Esophagus squamous epithelium (tissue), 5 donors: ENCODE data around the gene ZBED4. TPM values are rescaled to one million over a fixed set of nuclear protein-coding genes. Genes with fewer than 3 reads are reported as not detected.
A peak's percentile ranks its signal among the peaks of the same experiment; 100 is the strongest.

Experiments used
- DNase-seq: peaks from one replicate; lab custom pipeline; 2025; lab: John Stamatoyannopoulos, UW
- H3K27ac ChIP-seq, 4 donors: fragments of 200-600 bp; sonication (generic); one replicate each; pipeline ENCODE4 v1.5.1; 2016 to 2019; ENCODE audit warnings: mild to moderate bottlenecking in 1 of 4
- H3K27me3 ChIP-seq, 4 donors: fragments of 200-600 bp; sonication (generic); 1 replicate in 3 of 4; 2 replicates in 1 of 4; pipeline versions ENCODE4 v1.5.1 to v1.6.0; 2017 to 2021; ENCODE audit warnings: antibody characterized with exemption in 1 of 4
- H3K36me3 ChIP-seq, 3 donors: fragments of 200-600 bp; sonication (generic); one replicate each; pipeline ENCODE4 v1.5.1; 2016 to 2019
- H3K4me1 ChIP-seq, 3 donors: fragments of 200-600 bp; sonication (generic); one replicate each; pipeline ENCODE4 v1.5.1; 2017 to 2019
- H3K4me3 ChIP-seq, 4 donors: fragments of 200-600 bp; sonication (generic); 1 replicate in 3 of 4; 2 replicates in 1 of 4; pipeline ENCODE4 v1.5.1; 2016 to 2019; ENCODE audit warnings: mild to moderate bottlenecking in 2 of 4, moderate library complexity in 1 of 4
- H3K9me3 ChIP-seq, 3 donors: fragments of 200-600 bp; sonication (generic); one replicate each; pipeline ENCODE4 v1.5.1; 2016 to 2019
- CTCF ChIP-seq, 6 experiments: fragments of 450-650 bp in 4 of 6; fragments of 200-600 bp in 2 of 6; sonication (generic) in 2 of 6; IDR thresholded peaks; one replicate each; pipeline ENCODE4 v1.5.1; 2016 to 2019; ENCODE audit warnings: antibody characterized with exemption in 6 of 6, mild to moderate bottlenecking in 4 of 6, moderate library complexity in 4 of 6
- POLR2A ChIP-seq, 4 donors: fragments of 450-650 bp; IDR thresholded peaks; one replicate each; pipeline ENCODE4 v1.6.1; 2017; ENCODE audit warnings: antibody characterized with exemption in 4 of 4, mild to moderate bottlenecking in 4 of 4, moderate library complexity in 3 of 4
- WGBS, 2 donors: methylation state at CpG; one replicate each; pipeline ENCODE4 v1.1.5; 2018; 5-methylcytosine and 5-hydroxymethylcytosine counted together
- intact Hi-C: fragments of 100-400 bp; cut with DNase I; formaldehyde crosslinking; loops from one replicate; pipeline ENCODE4 v1.15.0; 2022
- total RNA-seq, 4 donors: library from RNA; depleted of rRNA; stranded (reverse); fragments of >200 nt; gene quantifications; one replicate each; pipeline ENCODE4 v1.1.0, GENCODE V29; 2016
- donor health status: DM: yes; HTN: yes; CAD: no.

The ZBED4 gene
- total RNA-seq, 4 donors from 2014 or later = 9.6 to 14.1 (median 13.7) TPM

DNA sequence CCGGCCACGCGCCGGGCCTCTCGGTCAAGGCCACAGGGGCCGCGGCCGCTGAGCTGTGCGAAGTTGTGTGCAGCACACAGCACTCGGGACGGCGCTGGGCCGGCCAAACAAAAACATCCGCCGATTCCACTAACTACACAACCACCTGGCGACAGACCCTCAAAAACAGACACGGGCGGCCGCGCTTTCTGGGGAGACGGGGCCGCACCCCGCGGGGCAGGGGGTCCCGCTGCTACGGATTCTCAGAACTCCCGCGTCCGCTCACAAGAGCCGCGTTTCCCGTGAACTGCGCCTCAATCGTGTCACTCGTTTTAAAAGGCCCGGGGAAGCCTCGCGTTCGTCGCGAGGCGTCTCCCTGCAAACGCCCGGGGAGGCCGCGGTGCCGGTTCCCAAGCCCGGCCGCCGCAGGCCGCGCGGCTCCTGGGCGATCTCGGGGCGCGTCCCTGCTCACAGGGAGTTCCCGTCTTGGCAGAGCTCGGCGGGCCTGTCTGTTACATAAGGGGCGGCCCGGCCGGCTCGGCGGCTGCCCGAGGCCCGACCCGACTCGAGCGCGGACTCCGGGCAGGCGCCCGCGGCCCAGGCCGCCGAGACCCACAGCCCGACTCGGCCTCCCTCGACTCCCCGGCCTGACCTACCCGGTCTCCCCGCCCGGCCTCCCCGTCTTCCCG is 26.9 kb upstream of the ZBED4 start:
- no peak for DNase-seq
- Histone ChIP-seq H3K27me3 (no peaks in the 10 kb centered on the region), H3K9me3 (no peaks in the 10 kb centered on the region), H3K27ac (peak overlapping the region; percentile 87 to 99 (median 95)), H3K36me3 (peaks cover 15 to 38% (median 21%) of the 10 kb centered on the region in 3 donors), H3K4me1 (peaks cover 26 to 67% (median 29%) of the 10 kb centered on the region in 3 donors), H3K4me3 (peak overlapping the region; percentile 72 to 85 (median 78))
- 0% methylated on average over 13 of the region's 86 CpGs; no CpG with 5 or more reads in 1 of the 2 donors for WGBS, 2 donors
- intact Hi-C loops = no loop called here
- TF ChIP-seq POLR2A (IDR thresholded peaks at IDR 0.05) (peak in 2 of 4 donors; percentile 27 to 32), CTCF (IDR thresholded peaks at IDR 0.05) (no peak)

GRCh38 chr22:49827271-49827852 is 26.3 kb upstream of the ZBED4 start:
- Histone ChIP-seq H3K27me3 (no peaks in the 10 kb centered on the region), H3K4me1 (peaks cover 26 to 67% (median 28%) of the 10 kb centered on the region in 3 donors), H3K27ac (peak overlapping the region; percentile 87 to 99 (median 95)), H3K36me3 (peaks cover 14 to 32% (median 15%) of the 10 kb centered on the region in 3 donors), H3K9me3 (no peaks in the 10 kb centered on the region), H3K4me3 (peak overlapping the region; percentile 72 to 85 (median 79))
- TF ChIP-seq CTCF (IDR thresholded peaks at IDR 0.05) (no peak), POLR2A (IDR thresholded peaks at IDR 0.05) (no peak)
- intact Hi-C loops = no loop called here
- WGBS, 2 donors = no CpG with 5 or more reads among the region's 110 CpGs
- DNase-seq = no peak

DNA sequence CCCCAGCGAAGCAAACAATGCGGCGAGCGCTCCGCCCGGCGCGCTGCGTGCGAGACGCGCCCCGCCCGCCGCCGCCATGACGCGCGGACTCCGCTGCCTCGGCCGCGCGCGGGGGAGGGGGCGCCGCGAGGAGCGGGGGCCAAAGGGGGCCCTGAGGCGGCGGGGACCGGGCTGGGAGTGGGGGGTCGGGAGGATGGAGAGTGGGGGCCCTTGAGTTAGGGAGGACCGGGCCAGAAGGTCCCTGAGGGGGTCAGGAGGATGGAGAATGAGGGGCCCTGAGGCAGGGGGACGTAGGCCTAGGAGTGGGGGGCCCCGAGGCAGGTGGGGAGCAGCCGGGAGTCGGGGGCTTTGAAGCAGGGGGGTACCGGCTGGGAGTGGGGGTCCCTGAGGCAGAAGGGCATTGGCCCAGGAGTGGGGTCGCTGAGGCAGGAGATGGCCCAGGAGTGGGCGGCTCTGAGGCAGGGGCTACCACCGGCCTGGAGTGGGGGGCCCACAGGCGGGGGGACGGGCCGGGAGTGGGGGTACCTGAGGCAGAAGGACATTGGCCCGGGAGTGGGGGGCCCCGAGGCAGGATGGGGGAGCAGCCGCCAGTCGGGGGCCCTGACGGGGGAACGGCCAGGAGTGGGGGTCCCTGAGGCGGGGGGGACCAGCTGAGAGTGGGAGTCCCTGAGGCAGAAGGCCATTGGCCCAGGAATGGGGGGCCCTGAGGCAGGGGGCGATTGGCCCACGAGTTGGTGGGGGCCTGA is 25.6 kb upstream of the ZBED4 start, which contains the start of gene BRD1:
TSS of gene BRD1 (minus strand) at position 21 of the 746 bp plus-strand sequence. CDS start 3,556 bp downstream, outside the sequence.
- Histone ChIP-seq H3K36me3 (peaks cover 8 to 25% (median 9%) of the 10 kb centered on the region in 3 donors), H3K27ac (peak within 1 kb of the TSS; percentile 90 to 99 (median 95)), H3K9me3 (no peaks in the 10 kb centered on the region), H3K27me3 (no peaks in the 10 kb centered on the region), H3K4me1 (peaks cover 26 to 67% (median 26%) of the 10 kb centered on the region in 3 donors), H3K4me3 (peak within 1 kb of the TSS; percentile 72 to 85 (median 79))
- DNase-seq = no peak
- WGBS, 2 donors = 64 to 95% methylated on average over 4 to 5 of the region's 54 CpGs
- intact Hi-C loops = no loop called here
- TF ChIP-seq POLR2A (IDR thresholded peaks at IDR 0.05) = peak in 1 of 4 donors; percentile 41
- TF ChIP-seq CTCF (IDR thresholded peaks at IDR 0.05) = no peak

- TF ChIP-seq CTCF (IDR thresholded peaks at IDR 0.05) (no peak), POLR2A (IDR thresholded peaks at IDR 0.05) (no peak)
- H3K4me1 ChIP-seq = peaks cover 26 to 66% (median 30%) of the 10 kb centered on the region in 3 donors
- intact Hi-C loops = no loop called here
- peaks cover 3 to 20% (median 3%) of the 10 kb centered on the region in 3 donors for H3K36me3 ChIP-seq
- peak overlapping the region in 1 of 4 donors; percentile 96 for H3K27ac ChIP-seq
- no peaks in the 10 kb centered on the region for H3K27me3 ChIP-seq
- no peak for DNase-seq
- 83 to 96% methylated on average over 7 to 10 of the region's 14 CpGs for WGBS, 2 donors
- H3K9me3 ChIP-seq = no peaks in the 10 kb centered on the region
- H3K4me3 ChIP-seq = no peak overlapping the region
Observed at GRCh38 chr22:49828599-49828965, 25.1 kb upstream of the ZBED4 start.
